NCI-H128 (cell line): ENCODE results near the gene WDR89.
"Not testable (repeated sequence)": the region's sequence is repeated elsewhere in the genome, so short reads cannot be mapped to it uniquely, and the experiment has no call there.

ENCODE experiments used
- DNase-seq: peaks from one replicate; lab custom pipeline; 2025; ENCODE audit not compliant: unreplicated experiment; lab: John Stamatoyannopoulos, UW

WDR89 gene

GRCh38 chr14:63641473-63642228 is at the start of gene WDR89:
WDR89 (minus strand) TSS chr14:63641871; CDS start chr14:63599942, 41,929 bp downstream.
- DNase-seq, result peak; percentile 99

- no peak for DNase-seq
Observed at GRCh38 chr14:63689132-63689531, 47.5 kb upstream of the WDR89 start.

GRCh38 chr14:63686926-63687325 is 45.3 kb upstream of the WDR89 start:
- no peak for DNase-seq

- DNase-seq, result no peak
Observed at GRCh38 chr14:63685401-63685800, 43.7 kb upstream of the WDR89 start.

GRCh38 chr14:63682727-63683593 is 41.3 kb upstream of the WDR89 start:
- DNase-seq, result no peak

- DNase-seq, result no peak
Observed at GRCh38 chr14:63678536-63678935, 36.9 kb upstream of the WDR89 start.

- no peak for DNase-seq
Observed at GRCh38 chr14:63677891-63678379, 36.3 kb upstream of the WDR89 start.

- no peak for DNase-seq
Observed at GRCh38 chr14:63676615-63677014, 34.9 kb upstream of the WDR89 start.

GRCh38 chr14:63673886-63674497 is 32.3 kb upstream of the WDR89 start:
- DNase-seq, result no peak

- DNase-seq, result no peak
Observed at GRCh38 chr14:63673255-63673654, 31.6 kb upstream of the WDR89 start.

GRCh38 chr14:63672417-63673180 is 30.9 kb upstream of the WDR89 start:
- no peak for DNase-seq

GRCh38 chr14:63671987-63672386 is 30.3 kb upstream of the WDR89 start:
- DNase-seq, result no peak

GRCh38 chr14:63670692-63671091 is 29.0 kb upstream of the WDR89 start:
- no peak for DNase-seq

- DNase-seq, result no peak
Observed at GRCh38 chr14:63666335-63666734, 24.7 kb upstream of the WDR89 start.

GRCh38 chr14:63663428-63664341 is 22.0 kb upstream of the WDR89 start:
- no peak for DNase-seq

GRCh38 chr14:63662776-63663175 is 21.1 kb upstream of the WDR89 start:
- no peak for DNase-seq

GRCh38 chr14:63661881-63662280 is 20.2 kb upstream of the WDR89 start:
- not testable (repeated sequence) for DNase-seq

GRCh38 chr14:63659726-63660125 is 18.1 kb upstream of the WDR89 start:
- DNase-seq, result no peak

GRCh38 chr14:63656194-63656593 is 14.5 kb upstream of the WDR89 start:
- DNase-seq, result no peak

GRCh38 chr14:63654936-63655335 is 13.3 kb upstream of the WDR89 start:
- DNase-seq, result no peak
